Iris pigment epithelial cell (primary cell): ENCODE data around the gene PPIP5K2.
A peak's percentile ranks its signal among the peaks of the same experiment; 100 is the strongest.
"Not testable (repeated sequence)": the region's sequence is repeated elsewhere in the genome, so short reads cannot be mapped to it uniquely, and the experiment has no call there.

Experiments used
- DNase-seq: peaks from one replicate; pipeline ENCODE4 v3.0.0-alpha.2; 2011; ENCODE audit warnings: low read depth

The PPIP5K2 gene

DNA sequence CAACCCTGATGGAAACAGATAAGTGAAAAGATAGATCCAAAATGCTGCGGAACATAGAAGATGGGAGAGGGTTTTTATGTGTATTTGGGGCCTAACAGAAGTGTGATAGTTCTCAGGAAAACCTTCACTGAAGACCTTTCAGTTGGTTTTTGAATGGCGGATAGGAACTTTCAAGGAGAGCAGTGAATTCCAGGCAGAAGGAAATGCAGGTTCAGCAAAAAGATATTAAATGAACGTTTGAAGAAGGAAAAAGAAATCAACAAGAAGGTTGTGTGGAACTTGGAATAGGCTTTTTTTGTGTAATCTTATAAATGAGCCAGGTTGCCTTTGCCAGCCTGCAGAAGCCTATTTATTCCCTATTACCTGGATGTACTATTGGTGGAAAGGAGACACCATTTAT, 2.1 kb downstream of the PPIP5K2 start:
- no peak for DNase-seq

DNA sequence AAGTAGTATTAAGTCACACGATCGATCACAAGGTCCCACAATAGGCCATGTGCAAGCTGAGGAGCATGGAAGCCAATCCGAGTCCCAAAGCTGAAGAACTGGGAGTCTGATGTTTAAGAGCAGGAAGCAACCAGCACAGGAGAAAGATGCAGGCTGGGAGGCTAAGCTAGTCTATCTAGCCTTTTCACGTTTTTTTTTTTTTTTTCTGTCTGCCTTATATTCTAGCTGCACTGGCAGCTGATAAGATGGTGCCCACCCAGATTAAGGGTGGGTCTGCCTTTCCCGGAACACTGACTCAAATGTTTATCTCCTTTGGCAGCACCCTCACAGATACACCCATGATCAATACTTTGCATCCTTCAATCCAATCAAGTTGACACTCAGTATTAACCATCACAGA, 6.5 kb downstream of the PPIP5K2 start:
- no peak for DNase-seq

DNA sequence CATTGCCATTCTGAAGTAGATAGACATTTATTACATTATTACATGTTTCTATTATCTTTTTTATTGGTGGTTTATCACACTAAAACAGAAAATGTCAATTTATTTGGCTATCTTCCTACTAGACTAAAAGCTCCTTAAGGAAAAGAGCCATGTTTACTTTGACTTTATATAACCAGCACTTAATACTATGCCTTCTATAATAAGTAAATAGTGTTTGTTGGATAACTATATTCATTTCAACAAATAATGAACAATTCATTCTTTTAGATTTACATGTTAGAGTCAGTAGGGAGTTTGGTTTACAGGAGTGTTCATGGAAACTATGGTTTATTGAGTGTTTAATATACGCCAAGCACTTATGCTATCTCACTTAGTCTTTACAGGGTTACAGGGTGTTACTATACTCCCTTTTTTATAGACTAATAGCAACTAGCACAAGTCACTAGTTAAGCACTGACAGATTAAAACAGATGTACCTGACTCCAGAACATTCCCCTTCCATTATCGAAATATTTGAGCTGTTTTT, 7.3 kb downstream of the PPIP5K2 start:
- DNase-seq: no peak

DNA sequence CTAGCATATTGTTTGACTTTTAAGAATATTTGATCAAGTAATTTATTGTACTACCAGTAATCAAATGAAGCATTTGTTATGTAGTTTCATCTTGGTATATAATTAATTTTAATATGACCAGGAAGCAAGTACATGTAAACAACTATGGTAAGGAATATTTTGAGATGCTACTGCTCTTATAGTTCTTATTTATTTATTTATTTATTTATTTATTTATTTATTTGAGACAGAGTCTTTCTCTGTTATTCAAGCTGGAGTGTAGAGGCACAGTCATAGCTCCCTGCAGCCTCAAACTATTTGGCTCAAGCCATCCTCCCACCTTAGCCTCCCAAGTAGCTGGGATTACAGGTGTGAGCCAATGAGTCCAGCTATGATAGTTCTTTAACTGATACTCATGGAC, 8.1 kb downstream of the PPIP5K2 start:
- no peak for DNase-seq

DNA sequence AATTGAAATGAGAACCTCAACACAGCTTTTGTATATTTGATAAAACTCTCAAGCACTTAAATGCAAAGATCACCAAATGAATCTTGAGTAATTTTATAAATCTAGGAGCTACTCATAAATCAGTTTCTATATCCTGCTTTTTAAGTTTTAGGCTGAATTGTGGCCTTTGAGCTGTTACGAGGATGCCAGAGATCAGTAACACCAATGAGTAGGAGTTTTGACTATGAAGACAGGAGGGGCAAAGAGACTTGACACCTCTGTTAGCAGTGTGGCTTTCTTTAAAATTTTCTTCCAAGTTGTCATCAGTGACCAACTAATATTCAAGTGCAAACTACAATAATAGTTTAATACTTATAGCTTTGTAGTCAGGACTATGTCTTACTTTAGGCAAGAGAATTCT, 12.6 kb downstream of the PPIP5K2 start:
- no peak for DNase-seq

DNA sequence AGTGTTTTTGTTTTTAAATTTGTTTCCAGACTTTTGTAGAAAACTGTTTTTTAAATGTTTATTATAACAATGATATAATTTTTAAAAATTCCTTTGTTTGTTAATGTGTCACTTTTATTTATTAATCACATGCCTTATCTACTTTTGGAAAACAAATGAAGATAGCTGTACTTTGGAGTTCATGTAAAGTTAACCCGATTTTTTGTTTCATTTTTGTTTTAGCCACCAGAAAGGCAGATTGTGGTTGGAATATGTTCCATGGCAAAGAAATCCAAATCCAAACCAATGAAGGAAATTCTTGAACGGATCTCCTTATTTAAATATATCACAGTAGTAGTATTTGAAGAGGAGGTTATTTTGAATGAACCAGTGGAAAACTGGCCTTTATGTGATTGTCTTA, 13.1 kb downstream of the PPIP5K2 start:
- no peak for DNase-seq

DNA sequence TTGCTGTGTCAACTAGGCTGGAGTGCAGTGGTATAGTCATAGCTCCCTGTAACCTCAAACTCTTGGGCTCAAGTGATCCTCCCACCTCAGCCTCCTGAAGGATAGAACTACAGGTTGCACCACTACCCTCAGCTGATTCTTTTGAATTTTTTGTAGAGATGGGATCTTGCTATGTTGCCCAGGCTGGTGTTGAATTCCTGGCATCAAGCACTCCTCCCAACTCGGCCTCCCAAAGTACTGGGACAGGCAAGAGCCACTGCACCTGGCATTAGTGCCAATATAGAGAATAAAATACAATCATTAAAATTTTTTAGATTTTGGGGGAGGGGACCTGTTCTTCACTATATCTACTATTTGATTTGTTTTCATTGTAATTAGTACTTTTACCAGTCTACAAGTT, 15.4 kb downstream of the PPIP5K2 start:
- DNase-seq: no peak

DNA sequence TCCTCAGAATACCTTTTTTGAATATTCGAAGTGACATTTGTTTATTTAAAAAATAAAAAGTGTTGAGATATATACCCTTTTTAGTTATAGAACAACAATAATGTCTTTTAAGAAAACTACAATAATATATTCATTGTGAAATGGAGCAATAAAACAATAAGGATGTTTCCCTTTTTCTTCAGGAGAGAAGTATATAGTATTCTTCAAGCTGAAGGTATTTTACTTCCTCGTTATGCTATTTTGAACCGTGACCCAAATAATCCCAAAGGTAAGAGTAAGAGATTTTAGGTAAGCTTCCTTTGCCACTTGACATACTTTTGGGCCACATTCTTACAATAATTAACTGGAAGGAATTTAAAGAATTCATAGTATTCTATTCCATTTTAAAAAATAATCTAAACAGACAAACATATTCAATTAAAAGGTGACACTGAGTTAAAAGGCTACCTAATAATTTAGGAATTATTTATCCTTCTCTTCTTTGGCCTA, 18.1 kb downstream of the PPIP5K2 start:
- no peak for DNase-seq

DNA sequence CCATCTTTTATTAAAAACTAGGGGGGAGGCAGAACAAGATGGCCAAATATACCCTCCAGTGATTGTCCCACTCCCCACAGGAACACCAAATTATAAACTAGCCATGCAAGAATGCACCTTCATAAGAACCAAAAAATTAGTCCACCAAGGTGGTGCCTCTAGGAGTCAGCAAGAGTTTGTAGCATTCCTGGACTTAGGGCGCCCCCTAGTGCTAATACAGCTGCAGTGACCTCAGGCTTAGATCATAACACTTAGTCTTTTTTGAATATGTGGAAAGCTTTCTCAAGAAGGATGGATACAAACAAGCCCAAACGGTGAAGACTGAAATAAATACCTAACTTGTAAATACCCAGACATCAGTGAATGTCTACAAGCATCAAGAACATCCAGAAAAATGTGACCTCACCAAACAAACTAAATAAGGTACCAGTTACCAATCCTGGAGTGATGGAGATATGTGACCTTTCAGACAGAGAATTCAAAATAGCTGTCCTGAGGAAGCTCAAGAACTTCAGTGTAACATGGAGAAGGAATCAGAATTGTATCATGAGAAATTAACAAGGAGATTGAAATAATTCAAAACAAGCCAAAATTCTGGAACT, 19.3 kb downstream of the PPIP5K2 start:
- DNase-seq: peak; percentile 68

DNA sequence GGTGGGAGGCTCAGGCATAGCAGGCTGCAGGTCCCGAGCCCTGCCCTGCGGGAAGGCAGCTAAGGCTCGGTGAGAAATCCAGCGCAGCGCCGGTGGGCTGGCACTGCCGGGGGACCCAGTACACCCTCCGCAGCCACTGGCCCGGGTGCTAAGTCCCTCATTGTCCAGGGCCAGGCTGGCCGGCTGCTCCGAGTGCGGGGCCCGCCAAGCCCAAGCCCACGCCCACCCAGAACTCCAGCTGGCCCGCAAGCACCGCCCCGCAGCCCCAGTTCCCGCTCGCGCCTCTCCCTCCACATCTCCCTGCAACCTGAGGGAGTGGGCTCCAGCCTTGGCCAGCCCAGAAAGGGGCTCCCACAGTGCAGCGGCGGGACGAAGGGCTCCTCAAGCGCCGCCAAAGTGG, 22.0 kb downstream of the PPIP5K2 start:
- DNase-seq: not testable (repeated sequence)

DNA sequence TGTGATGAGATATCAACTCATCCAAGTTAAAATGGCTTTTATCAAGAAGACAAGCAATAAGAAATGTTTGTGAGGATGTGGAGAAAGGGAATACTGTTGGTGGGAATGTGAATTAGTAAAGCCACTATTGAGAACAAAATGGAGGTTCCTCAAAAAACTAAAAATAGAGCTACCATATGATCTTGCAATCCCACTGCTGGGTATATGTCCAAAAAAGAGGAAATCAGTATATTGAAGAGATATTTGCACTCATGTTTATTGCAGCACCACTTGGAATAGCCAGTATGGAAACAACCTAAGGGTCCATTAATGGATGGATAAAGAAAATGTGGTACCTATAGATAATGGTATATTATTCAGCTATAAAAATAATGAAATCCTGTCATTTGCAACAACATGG, 25.1 kb downstream of the PPIP5K2 start:
- no peak for DNase-seq

DNA sequence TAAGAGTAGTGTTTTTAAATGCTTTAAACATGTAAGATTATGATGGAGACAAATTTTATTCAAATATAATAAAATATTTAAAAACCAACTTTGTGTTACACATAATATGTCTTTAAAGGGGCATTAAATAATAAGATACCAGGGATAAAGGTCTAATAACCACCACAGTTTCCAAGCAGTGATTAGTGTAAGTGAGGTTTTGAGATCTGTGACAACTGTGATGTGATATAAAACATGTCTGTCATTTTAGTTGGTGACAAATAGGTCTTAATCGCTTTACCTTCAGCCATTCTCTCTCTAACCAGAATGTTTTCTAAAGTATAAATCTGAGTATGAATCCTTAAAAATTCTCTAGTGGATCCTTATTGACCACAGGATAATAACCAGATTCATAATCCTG, 28.1 kb downstream of the PPIP5K2 start:
- DNase-seq: no peak

DNA sequence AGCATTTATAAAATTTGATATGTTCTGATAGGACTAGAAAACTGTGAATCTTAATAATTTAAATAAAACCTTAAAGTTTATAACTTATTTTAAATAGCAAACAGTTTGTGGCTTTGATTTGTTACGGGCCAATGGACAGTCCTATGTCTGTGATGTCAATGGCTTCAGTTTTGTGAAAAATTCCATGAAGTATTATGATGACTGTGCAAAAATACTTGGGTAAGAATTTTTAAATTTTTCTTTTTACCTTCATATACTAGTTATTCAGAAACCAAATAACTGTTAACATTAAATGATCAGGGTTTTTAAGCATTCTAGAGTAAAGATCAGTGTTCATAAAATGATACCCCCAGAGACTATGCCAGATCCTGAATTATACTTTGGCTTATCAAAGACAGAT, 31.1 kb downstream of the PPIP5K2 start:
- DNase-seq: no peak

DNA sequence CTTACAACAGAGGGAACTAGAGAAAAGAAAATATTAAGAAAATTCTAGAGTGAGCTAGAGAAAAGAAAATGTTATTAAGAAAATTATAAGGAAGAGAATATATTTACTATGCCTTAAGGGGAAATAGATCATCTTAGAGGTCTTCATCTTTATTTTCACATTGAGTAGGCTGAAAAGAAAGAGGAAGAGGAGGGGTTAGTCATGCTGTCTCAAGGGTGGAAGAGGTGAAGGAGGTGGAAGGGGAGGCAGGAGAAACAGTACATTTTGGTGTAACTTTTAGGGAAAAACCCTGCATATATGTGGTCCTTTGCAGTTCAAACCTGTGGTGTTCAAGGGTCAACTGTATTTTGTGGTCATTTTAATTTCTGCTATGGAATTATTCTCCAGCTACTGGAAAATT, 46.6 kb downstream of the PPIP5K2 start:
- no peak for DNase-seq

DNA sequence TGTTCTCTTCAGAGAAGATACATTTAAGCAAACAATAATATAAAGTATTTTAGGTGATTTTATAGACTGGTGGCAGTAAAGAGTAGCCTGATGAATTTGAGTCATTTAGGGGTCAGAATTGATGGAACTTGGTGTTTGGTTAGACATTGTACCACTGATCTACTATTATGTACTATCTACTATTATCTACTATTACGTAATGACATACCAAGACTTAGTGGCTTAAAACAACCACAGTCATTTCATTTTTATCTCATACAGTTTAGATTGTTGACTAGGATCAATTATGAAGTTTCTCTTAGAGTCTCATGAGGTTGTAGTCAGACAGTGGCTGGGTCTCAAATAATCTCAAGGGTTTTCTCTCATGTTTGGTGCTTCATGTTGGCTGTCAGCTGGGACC, 54.0 kb downstream of the PPIP5K2 start:
- peak; percentile 17 for DNase-seq

DNA sequence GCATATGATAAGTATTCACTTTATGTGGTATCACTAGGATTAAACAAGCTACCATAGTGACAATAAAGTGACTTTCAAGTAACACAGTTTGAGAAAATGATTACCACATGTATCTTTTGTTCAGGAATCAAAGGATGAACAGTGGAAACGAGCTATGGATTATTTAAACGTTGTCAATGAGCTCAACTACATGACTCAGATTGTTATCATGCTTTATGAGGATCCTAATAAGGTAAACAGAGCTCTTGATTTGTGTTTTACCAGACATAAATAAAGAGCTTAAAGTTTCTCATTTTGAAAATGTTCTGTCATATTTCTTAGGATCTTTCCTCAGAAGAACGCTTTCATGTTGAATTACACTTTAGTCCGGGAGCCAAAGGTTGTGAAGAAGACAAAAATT, 57.4 kb downstream of the PPIP5K2 start:
- DNase-seq: peak; percentile 5

DNA sequence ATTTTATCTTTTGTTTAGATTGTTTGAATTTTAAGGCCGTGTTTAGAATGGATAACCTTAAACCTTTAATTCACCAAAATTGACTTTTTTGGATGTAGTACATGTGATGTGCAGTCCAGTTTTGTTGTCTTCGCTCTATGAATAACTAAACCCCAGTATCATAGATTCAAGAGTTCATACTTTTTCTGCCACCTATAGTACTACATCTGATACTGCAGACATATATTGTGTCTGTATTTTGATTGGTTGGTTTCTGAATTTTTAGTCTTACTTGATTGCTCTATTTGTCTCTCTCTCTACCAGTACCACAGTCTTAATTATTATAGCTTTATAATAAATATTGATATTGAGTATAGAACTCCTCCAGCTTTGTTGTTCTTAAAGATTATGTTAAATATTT, 58.1 kb downstream of the PPIP5K2 start:
- DNase-seq: no peak

DNA sequence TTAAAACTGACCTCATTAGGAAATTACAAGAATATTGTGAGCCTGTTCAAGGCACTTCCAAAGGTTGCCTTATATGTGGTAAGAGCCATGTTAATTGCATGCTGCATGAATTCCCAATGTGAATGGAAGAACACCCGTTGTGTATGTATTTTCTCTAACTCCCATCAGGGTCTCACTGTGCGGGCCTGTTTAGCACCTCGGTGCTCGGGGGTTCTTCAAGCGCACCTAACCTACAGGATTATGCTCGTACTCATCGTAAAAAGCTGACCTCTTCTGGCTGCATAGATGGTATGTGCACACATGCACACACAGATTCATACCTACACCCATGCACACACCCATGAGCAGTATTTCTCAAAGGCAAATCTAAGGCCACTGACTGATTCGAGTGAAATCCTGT, 66.1 kb downstream of the PPIP5K2 start:
- no peak for DNase-seq

DNA sequence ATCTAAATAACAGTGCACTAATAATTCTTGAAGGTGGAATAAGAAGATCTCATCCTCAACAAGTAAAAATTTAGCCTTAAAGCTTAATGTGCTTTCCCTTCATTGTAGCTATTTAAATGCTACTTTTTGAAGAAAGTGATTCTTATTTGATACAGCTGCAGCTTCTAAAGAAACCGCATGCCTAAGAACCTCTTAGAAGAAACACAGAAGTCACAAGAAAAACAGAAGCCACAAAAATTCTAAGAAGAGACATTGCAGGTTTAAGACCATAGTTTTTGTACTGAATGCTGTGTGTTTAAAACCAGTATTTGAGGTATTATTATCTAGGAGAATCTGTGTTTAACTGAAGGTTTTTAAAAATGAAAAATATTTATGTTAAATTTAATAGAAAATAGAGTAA, 68.3 kb downstream of the PPIP5K2 start:
- DNase-seq: no peak

DNA sequence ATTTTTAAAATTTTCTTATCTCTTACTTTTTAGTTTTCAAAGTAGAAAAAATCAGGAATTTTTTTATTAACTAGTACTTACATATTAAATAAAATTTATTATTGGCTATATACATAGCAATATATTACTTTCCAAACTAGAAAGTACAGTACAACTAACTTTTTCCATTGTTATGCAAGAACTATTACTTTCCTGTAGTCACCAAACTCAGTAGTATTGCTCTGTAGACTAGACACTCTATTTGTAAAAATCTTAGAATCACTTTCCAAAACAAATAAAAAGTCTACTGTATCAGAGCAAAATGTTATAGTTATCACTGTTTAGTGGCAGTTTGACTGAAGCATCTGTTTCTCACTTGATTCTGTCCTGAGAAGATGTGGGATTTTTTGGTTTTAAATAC, 83.1 kb downstream of the PPIP5K2 start:
- no peak for DNase-seq

DNA sequence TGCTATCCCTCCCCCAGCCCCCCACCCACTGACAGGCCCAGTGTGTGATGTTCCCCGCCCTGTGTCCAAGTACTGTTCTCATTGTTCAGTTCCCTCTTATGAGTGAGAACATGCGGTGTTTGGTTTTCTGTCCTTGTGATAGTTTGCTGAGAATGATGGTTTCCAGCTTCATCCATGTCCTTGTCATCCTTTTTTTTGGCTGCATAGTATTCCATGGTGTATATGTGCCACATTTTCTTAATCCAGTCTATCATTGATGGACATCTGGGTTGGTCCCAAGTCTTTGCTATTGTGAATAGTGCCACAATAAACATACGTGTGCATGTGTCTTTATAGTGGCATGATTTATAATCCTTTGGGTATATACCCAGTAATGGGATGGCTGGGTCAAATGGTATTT, 84.9 kb downstream of the PPIP5K2 start:
- not testable (repeated sequence) for DNase-seq

DNA sequence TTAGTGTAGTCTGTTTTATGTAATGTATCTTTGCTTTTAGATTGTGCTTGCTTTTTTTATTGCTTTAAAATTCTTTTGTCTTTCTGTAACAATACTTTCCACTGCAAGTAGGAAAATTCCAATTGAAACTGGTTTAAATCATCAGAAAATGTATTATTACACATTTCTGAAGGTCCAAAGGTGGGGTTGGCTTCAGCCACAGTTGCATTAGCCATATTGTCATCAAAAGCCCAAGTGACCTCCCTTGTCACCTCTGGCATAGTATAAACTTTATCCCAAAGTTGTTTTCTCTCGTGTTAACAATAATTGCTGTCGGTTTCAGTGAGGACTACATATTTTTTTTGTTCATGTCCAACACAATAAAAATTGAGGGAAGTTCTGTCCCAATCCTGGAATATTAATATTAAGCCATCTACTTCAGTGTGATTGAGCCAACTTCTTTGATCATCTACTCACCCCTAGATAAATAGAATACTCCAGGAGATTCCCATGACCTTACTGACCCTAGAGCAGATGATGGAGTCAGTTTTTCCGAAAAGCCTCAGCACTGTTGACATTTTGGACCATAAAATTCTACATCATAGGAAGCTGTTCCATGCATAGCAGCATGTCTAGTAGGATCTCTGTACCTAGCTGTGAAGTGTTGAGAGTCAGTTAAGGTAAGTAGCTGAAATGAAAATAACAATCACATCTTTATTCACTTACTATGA, 86.0 kb downstream of the PPIP5K2 start:
- no peak for DNase-seq

DNA sequence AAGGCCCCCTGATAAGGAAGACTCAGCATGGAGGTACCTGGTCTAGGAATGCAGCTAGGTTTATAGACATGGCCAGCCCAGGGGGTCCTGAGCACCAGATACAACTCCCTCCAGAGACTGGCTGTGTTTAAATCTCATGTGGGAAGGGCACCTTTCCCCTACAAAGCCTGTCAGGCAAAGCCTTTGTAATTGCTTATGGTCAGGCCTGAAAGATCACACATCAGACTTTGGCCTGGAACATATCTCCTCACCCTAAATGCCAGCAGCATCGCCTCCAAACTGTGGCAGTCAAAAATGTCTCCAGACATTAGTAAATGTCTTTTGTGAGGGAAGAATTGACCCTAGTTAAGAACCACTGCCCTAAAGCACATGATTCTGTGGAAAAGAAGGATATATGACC, 86.9 kb downstream of the PPIP5K2 start:
- no peak for DNase-seq

DNA sequence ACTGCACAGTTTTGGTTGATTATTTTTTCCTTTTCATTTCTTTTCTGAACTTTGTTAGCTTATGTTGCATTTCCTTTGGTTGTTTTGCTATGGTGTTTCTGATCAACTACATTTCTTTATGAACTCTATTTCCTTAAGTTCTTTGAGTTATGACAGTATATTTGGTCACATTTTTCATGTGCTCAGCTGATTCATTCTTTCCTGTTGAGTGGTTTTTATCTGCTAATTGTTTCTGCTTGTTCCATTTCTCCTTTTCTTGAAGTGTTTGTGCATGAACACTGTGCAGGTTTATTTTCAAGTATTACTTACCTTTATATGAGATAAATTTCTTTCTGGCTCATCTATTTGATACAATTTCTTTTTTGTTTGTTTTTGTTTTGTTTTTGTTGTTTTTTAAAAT, 87.6 kb downstream of the PPIP5K2 start:
- DNase-seq: peak; percentile 63
